ENCODE measurements around the gene TBCA.

DNA sequence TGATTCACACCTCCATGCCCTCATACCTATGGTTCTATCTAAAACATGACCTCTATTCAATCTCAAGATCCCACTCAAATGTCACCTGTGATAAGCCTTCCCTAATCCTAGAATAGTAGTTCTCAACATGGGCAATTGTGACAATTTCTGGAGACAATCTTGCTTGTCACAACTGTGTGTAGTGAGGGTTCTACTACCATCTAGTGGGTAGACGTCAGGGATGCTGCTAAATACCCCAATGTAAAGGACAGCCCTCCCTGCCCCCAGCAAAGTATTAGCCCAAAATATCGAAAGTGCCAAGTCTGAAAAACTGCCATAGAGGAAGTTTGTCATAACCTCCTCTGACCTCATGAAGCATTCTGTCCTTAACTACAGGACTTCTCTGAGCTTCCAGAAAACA, 32.0 kb downstream of the TBCA start:
- TF ChIP-seq EP300 (IDR thresholded peaks at IDR 0.05) (no peak), POLR2A (IDR thresholded peaks at IDR 0.05) (no peak)
- TF ChIP-seq, protein P1, sequence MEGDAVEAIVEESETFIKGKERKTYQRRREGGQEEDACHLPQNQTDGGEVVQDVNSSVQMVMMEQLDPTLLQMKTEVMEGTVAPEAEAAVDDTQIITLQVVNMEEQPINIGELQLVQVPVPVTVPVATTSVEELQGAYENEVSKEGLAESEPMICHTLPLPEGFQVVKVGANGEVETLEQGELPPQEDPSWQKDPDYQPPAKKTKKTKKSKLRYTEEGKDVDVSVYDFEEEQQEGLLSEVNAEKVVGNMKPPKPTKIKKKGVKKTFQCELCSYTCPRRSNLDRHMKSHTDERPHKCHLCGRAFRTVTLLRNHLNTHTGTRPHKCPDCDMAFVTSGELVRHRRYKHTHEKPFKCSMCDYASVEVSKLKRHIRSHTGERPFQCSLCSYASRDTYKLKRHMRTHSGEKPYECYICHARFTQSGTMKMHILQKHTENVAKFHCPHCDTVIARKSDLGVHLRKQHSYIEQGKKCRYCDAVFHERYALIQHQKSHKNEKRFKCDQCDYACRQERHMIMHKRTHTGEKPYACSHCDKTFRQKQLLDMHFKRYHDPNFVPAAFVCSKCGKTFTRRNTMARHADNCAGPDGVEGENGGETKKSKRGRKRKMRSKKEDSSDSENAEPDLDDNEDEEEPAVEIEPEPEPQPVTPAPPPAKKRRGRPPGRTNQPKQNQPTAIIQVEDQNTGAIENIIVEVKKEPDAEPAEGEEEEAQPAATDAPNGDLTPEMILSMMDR (IDR thresholded peaks at IDR 0.05), result no peak
